Sigmoid colon (tissue), 4 donors: ENCODE measurements around the gene MYL5.

Experiments
- EP300 ChIP-seq, 4 donors: sonication (generic); formaldehyde crosslinking; IDR thresholded peaks; one replicate each; pipeline ENCODE4 v1.6.1; 2017; ENCODE audit warnings: antibody characterized with exemption in 4 of 4
- POLR2A ChIP-seq, 2 donors: fragments of 450-650 bp; IDR thresholded peaks; one replicate each; pipeline ENCODE4 v1.6.1; 2016; ENCODE audit warnings: antibody characterized with exemption in 2 of 2, mild to moderate bottlenecking in 2 of 2, moderate library complexity in 2 of 2
- TF ChIP-seq, protein P1 (sequence below), 4 experiments: fragments of 450-650 bp in 3 of 4; fragments of 200-600 bp in 1 of 4; IDR thresholded peaks; one replicate each; pipeline ENCODE4 v1.5.1; 2016 to 2019; ENCODE audit warnings: antibody characterized with exemption in 4 of 4, mild to moderate bottlenecking in 3 of 4, moderate library complexity in 2 of 4

GRCh38 chr4:651884-652642 lies 22.3 kb upstream of the MYL5 start:
- TF ChIP-seq, protein P1, sequence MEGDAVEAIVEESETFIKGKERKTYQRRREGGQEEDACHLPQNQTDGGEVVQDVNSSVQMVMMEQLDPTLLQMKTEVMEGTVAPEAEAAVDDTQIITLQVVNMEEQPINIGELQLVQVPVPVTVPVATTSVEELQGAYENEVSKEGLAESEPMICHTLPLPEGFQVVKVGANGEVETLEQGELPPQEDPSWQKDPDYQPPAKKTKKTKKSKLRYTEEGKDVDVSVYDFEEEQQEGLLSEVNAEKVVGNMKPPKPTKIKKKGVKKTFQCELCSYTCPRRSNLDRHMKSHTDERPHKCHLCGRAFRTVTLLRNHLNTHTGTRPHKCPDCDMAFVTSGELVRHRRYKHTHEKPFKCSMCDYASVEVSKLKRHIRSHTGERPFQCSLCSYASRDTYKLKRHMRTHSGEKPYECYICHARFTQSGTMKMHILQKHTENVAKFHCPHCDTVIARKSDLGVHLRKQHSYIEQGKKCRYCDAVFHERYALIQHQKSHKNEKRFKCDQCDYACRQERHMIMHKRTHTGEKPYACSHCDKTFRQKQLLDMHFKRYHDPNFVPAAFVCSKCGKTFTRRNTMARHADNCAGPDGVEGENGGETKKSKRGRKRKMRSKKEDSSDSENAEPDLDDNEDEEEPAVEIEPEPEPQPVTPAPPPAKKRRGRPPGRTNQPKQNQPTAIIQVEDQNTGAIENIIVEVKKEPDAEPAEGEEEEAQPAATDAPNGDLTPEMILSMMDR (IDR thresholded peaks at IDR 0.05): no peak
- TF ChIP-seq EP300 (IDR thresholded peaks at IDR 0.05) (no peak), POLR2A (IDR thresholded peaks at IDR 0.05) (no peak)
